ENCODE measurements around the gene FAT1.
"Not testable (repeated sequence)": the region's sequence is repeated elsewhere in the genome, so short reads cannot be mapped to it uniquely, and the experiment has no call there.

FAT1 gene

DNA sequence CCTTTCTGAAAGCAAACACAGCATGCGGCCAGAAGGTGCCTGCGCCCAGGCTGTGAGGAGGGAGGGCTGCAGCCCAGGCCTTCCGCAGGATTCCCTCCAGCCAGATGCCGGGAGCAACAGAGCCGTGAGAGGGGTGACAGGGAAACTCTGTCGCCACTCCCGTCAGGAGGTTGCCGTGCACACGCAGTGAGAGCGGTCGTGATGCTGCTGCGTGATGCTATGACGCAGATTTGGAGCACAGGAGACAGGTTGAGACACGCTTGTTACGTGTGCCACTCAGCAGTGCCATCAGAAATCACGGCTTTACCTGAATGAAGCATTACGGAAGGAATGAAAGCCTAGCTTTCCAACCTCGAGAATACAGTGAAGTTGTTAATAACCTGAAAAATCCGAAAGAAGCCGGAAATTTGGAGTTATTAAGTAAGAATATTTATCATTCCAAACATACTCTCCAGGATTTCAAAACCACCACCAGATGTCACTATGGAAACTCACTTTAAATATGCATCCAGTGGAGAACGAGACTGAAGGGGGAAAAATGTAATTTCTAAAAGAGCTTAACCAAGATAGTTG, 54.4 kb downstream of the FAT1 start:
- Histone ChIP-seq H3K27me3 (ENCODE audit: control insufficient read depth in 5 of 5, insufficient read depth in 4 of 5, low read length in 5 of 5) (no peaks in the 10 kb centered on the region), H3K36me3 (ENCODE audit: control insufficient read depth in 5 of 5, insufficient read depth in 5 of 5, low read length in 5 of 5) (no peaks in the 10 kb centered on the region), H3K4me1 (ENCODE audit: control insufficient read depth in 5 of 5, insufficient read depth in 5 of 5, low read length in 5 of 5) (peaks cover 1 to 13% (median 9%) of the 10 kb centered on the region in 5 donors), H3K27ac (ENCODE audit: low read depth, low read length) (no peak overlapping the region), H3K9me3 (ENCODE audit: control insufficient read depth in 5 of 5, low read length in 5 of 5) (no peaks in the 10 kb centered on the region), H3K9ac (ENCODE audit: low read length in 5 of 5) (no peak overlapping the region), H3K4me3 (ENCODE audit: low read depth in 1 of 5, low read length in 5 of 5) (no peak overlapping the region)

GRCh38 chr4:186666750-186667149, 56.9 kb downstream of the FAT1 start:
- no peak overlapping the region for H3K27ac ChIP-seq (ENCODE audit: low read depth, low read length)
- peaks cover 0 to 10% (median 2%) of the 10 kb centered on the region in 5 donors for H3K36me3 ChIP-seq (ENCODE audit: control insufficient read depth in 5 of 5, insufficient read depth in 5 of 5, low read length in 5 of 5)
- H3K9me3 ChIP-seq (ENCODE audit: control insufficient read depth in 5 of 5, low read length in 5 of 5), result no peaks in the 10 kb centered on the region
- H3K27me3 ChIP-seq (ENCODE audit: control insufficient read depth in 5 of 5, insufficient read depth in 4 of 5, low read length in 5 of 5), result no peaks in the 10 kb centered on the region
- peaks cover 1 to 17% (median 9%) of the 10 kb centered on the region in 5 donors for H3K4me1 ChIP-seq (ENCODE audit: control insufficient read depth in 5 of 5, insufficient read depth in 5 of 5, low read length in 5 of 5)
- no peak overlapping the region for H3K4me3 ChIP-seq (ENCODE audit: low read depth in 1 of 5, low read length in 5 of 5)
- no peak overlapping the region for H3K9ac ChIP-seq (ENCODE audit: low read length in 5 of 5)

DNA sequence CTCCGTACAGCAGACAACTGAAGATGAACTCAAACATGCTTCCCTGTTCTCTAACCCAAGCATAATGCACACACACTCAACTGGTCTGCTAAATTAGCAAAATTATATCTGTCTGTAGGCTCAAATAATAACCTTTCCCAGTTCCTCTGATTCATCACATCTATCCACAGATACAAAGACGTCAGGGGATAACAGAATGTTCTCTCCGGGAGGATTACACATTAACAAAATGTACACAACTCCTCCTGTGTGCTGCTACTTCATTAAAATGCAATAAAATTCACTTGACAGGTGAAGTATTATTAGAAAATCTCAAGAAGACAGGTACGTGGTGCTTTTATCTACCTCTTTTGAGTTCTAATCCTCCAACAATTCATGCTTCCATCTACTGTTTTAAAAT, 57.4 kb downstream of the FAT1 start:
- H3K36me3 ChIP-seq (ENCODE audit: control insufficient read depth in 5 of 5, insufficient read depth in 5 of 5, low read length in 5 of 5), result peaks cover 2 to 14% (median 6%) of the 10 kb centered on the region in 5 donors
- no peak overlapping the region for H3K9ac ChIP-seq (ENCODE audit: low read length in 5 of 5)
- no peak overlapping the region for H3K4me3 ChIP-seq (ENCODE audit: low read depth in 1 of 5, low read length in 5 of 5)
- H3K4me1 ChIP-seq (ENCODE audit: control insufficient read depth in 5 of 5, insufficient read depth in 5 of 5, low read length in 5 of 5), result peaks cover 3 to 17% (median 9%) of the 10 kb centered on the region in 5 donors
- H3K9me3 ChIP-seq (ENCODE audit: control insufficient read depth in 5 of 5, low read length in 5 of 5), result no peaks in the 10 kb centered on the region
- H3K27ac ChIP-seq (ENCODE audit: low read depth, low read length), result no peak overlapping the region
- no peaks in the 10 kb centered on the region for H3K27me3 ChIP-seq (ENCODE audit: control insufficient read depth in 5 of 5, insufficient read depth in 4 of 5, low read length in 5 of 5)

DNA sequence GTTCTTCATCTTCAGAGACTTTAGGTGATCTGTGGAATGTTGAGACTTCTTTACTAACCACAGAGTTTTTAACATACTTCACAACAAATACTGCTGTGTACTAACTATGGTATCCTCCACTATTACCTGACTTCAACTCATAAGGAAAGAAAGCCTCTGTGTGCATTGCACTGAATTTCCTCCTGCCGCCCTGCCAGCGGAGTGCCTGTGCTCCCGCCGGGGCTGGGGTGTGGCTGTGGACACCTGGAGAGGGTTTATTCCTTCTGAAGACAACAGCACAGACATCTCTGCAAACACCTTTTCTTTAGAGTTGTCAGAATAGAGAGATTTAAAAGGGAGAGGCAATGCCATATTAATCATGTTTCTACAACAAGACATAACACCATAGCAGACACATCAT, 63.3 kb downstream of the FAT1 start:
- H3K9me3 ChIP-seq (ENCODE audit: control insufficient read depth in 5 of 5, low read length in 5 of 5), result no peaks in the 10 kb centered on the region
- no peak overlapping the region for H3K4me3 ChIP-seq (ENCODE audit: low read depth in 1 of 5, low read length in 5 of 5)
- no peak overlapping the region for H3K9ac ChIP-seq (ENCODE audit: low read length in 5 of 5)
- no peak overlapping the region for H3K27ac ChIP-seq (ENCODE audit: low read depth, low read length)
- peaks cover 4 to 26% (median 16%) of the 10 kb centered on the region in 5 donors for H3K36me3 ChIP-seq (ENCODE audit: control insufficient read depth in 5 of 5, insufficient read depth in 5 of 5, low read length in 5 of 5)
- H3K27me3 ChIP-seq (ENCODE audit: control insufficient read depth in 5 of 5, insufficient read depth in 4 of 5, low read length in 5 of 5), result no peaks in the 10 kb centered on the region
- peaks cover 0 to 6% (median 3%) of the 10 kb centered on the region in 5 donors for H3K4me1 ChIP-seq (ENCODE audit: control insufficient read depth in 5 of 5, insufficient read depth in 5 of 5, low read length in 5 of 5)

- no peak overlapping the region for H3K9ac ChIP-seq (ENCODE audit: low read length in 5 of 5)
- H3K36me3 ChIP-seq (ENCODE audit: control insufficient read depth in 5 of 5, insufficient read depth in 5 of 5, low read length in 5 of 5), result peaks cover 4 to 26% (median 16%) of the 10 kb centered on the region in 5 donors
- no peaks in the 10 kb centered on the region for H3K27me3 ChIP-seq (ENCODE audit: control insufficient read depth in 5 of 5, insufficient read depth in 4 of 5, low read length in 5 of 5)
- H3K27ac ChIP-seq (ENCODE audit: low read depth, low read length), result no peak overlapping the region
- H3K4me3 ChIP-seq (ENCODE audit: low read depth in 1 of 5, low read length in 5 of 5), result no peak overlapping the region
- H3K9me3 ChIP-seq (ENCODE audit: control insufficient read depth in 5 of 5, low read length in 5 of 5), result no peaks in the 10 kb centered on the region
- H3K4me1 ChIP-seq (ENCODE audit: control insufficient read depth in 5 of 5, insufficient read depth in 5 of 5, low read length in 5 of 5), result peaks cover 0 to 6% (median 3%) of the 10 kb centered on the region in 5 donors
Observed at GRCh38 chr4:186659935-186660334, 63.7 kb downstream of the FAT1 start.

DNA sequence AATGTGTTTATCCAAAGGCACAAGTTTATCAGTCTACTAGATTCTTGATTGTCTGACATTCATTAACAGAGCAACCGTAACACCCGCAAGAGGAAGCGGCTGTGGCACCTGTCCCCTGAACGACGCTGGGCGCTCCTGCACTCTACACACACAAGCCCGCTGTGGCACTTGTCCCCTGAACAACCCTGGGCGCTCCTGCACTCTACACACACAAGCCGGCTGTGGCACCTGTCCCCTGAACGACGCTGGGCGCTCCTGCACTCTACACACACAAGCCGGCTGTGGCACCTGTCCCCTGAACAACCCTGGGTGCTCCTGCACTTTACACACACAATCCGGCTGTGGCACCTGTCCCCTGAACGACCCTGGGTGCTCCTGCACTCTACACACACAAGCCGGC, 64.2 kb downstream of the FAT1 start:
- H3K9me3 ChIP-seq (ENCODE audit: control insufficient read depth in 5 of 5, low read length in 5 of 5); H3K4me3 ChIP-seq (ENCODE audit: low read depth in 1 of 5, low read length in 5 of 5); H3K4me1 ChIP-seq (ENCODE audit: control insufficient read depth in 5 of 5, insufficient read depth in 5 of 5, low read length in 5 of 5); H3K9ac ChIP-seq (ENCODE audit: low read length in 5 of 5); H3K27me3 ChIP-seq (ENCODE audit: control insufficient read depth in 5 of 5, insufficient read depth in 4 of 5, low read length in 5 of 5); H3K27ac ChIP-seq (ENCODE audit: low read depth, low read length): not testable (repeated sequence)
- H3K36me3 ChIP-seq (ENCODE audit: control insufficient read depth in 5 of 5, insufficient read depth in 5 of 5, low read length in 5 of 5), result peaks cover 4 to 26% (median 16%) of the 10 kb centered on the region in 5 donors

DNA sequence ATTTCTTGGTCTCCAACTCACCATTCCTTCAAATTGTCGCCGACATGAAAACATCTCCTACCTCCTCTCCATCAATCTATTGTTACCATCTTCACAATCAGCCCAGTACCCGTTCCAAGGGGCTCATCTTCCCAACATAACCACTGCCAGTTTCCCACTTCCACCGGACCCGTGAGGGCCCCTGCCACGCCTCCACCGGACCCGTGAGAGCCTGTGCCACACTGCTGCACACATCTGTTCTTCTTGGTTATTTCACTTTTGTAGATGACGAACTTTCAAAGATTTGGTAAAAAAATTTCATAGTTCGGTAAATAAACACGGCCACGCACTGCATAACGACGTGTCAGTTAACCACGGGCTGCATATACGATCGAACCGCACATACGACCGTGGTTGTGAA, 65.0 kb downstream of the FAT1 start:
- peaks cover 0 to 3% (median 0%) of the 10 kb centered on the region in 5 donors for H3K4me1 ChIP-seq (ENCODE audit: control insufficient read depth in 5 of 5, insufficient read depth in 5 of 5, low read length in 5 of 5)
- H3K4me3 ChIP-seq (ENCODE audit: low read depth in 1 of 5, low read length in 5 of 5), result no peak overlapping the region
- no peaks in the 10 kb centered on the region for H3K9me3 ChIP-seq (ENCODE audit: control insufficient read depth in 5 of 5, low read length in 5 of 5)
- peaks cover 4 to 26% (median 16%) of the 10 kb centered on the region in 5 donors for H3K36me3 ChIP-seq (ENCODE audit: control insufficient read depth in 5 of 5, insufficient read depth in 5 of 5, low read length in 5 of 5)
- H3K27ac ChIP-seq (ENCODE audit: low read depth, low read length), result no peak overlapping the region
- no peaks in the 10 kb centered on the region for H3K27me3 ChIP-seq (ENCODE audit: control insufficient read depth in 5 of 5, insufficient read depth in 4 of 5, low read length in 5 of 5)
- no peak overlapping the region for H3K9ac ChIP-seq (ENCODE audit: low read length in 5 of 5)

DNA sequence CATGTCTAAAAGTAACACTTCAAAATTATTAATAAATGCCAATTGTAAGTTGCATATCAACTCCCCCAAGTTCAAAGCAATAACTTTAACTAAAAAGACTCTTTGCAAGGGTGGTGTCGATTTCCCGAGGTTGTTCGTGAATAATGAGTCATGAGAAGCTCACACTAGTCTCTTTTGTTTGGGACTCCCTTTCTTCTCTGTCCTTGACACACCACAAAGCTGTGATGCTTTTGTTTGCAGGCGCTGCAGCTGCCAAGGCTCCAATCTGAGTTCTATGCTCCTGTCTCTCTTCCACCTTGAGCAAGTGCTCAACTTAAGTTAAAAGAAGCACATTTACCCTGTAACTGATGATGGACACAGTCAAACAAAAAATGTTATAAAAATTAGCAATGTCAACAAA, 65.9 kb downstream of the FAT1 start:
- H3K9ac ChIP-seq (ENCODE audit: low read length in 5 of 5), result no peak overlapping the region
- no peaks in the 10 kb centered on the region for H3K27me3 ChIP-seq (ENCODE audit: control insufficient read depth in 5 of 5, insufficient read depth in 4 of 5, low read length in 5 of 5)
- H3K36me3 ChIP-seq (ENCODE audit: control insufficient read depth in 5 of 5, insufficient read depth in 5 of 5, low read length in 5 of 5), result peaks cover 4 to 24% (median 16%) of the 10 kb centered on the region in 5 donors
- H3K4me1 ChIP-seq (ENCODE audit: control insufficient read depth in 5 of 5, insufficient read depth in 5 of 5, low read length in 5 of 5), result peaks cover 0 to 3% (median 0%) of the 10 kb centered on the region in 5 donors
- H3K9me3 ChIP-seq (ENCODE audit: control insufficient read depth in 5 of 5, low read length in 5 of 5), result no peaks in the 10 kb centered on the region
- H3K4me3 ChIP-seq (ENCODE audit: low read depth in 1 of 5, low read length in 5 of 5), result no peak overlapping the region
- no peak overlapping the region for H3K27ac ChIP-seq (ENCODE audit: low read depth, low read length)

- peaks cover 0 to 15% (median 0%) of the 10 kb centered on the region in 5 donors for H3K4me1 ChIP-seq (ENCODE audit: control insufficient read depth in 5 of 5, insufficient read depth in 5 of 5, low read length in 5 of 5)
- H3K27me3 ChIP-seq (ENCODE audit: control insufficient read depth in 5 of 5, insufficient read depth in 4 of 5, low read length in 5 of 5), result no peaks in the 10 kb centered on the region
- no peak overlapping the region for H3K27ac ChIP-seq (ENCODE audit: low read depth, low read length)
- peaks cover 0 to 7% (median 5%) of the 10 kb centered on the region in 5 donors for H3K36me3 ChIP-seq (ENCODE audit: control insufficient read depth in 5 of 5, insufficient read depth in 5 of 5, low read length in 5 of 5)
- H3K4me3 ChIP-seq (ENCODE audit: low read depth in 1 of 5, low read length in 5 of 5), result no peak overlapping the region
- no peaks in the 10 kb centered on the region for H3K9me3 ChIP-seq (ENCODE audit: control insufficient read depth in 5 of 5, low read length in 5 of 5)
- no peak overlapping the region for H3K9ac ChIP-seq (ENCODE audit: low read length in 5 of 5)
Observed at GRCh38 chr4:186653969-186654368, 69.7 kb downstream of the FAT1 start.

GRCh38 chr4:186651624-186652023, 72.0 kb downstream of the FAT1 start:
- H3K4me1 ChIP-seq (ENCODE audit: control insufficient read depth in 5 of 5, insufficient read depth in 5 of 5, low read length in 5 of 5), result peaks cover 0 to 15% (median 0%) of the 10 kb centered on the region in 5 donors
- H3K9ac ChIP-seq (ENCODE audit: low read length in 5 of 5), result no peak overlapping the region
- no peak overlapping the region for H3K27ac ChIP-seq (ENCODE audit: low read depth, low read length)
- peaks cover 0 to 12% (median 5%) of the 10 kb centered on the region in 5 donors for H3K36me3 ChIP-seq (ENCODE audit: control insufficient read depth in 5 of 5, insufficient read depth in 5 of 5, low read length in 5 of 5)
- no peaks in the 10 kb centered on the region for H3K27me3 ChIP-seq (ENCODE audit: control insufficient read depth in 5 of 5, insufficient read depth in 4 of 5, low read length in 5 of 5)
- H3K9me3 ChIP-seq (ENCODE audit: control insufficient read depth in 5 of 5, low read length in 5 of 5), result no peaks in the 10 kb centered on the region
- peak overlapping the region in 2 of 5 donors; percentile 28 to 48 for H3K4me3 ChIP-seq (ENCODE audit: low read depth in 1 of 5, low read length in 5 of 5)
